Adrenal gland (tissue), 5 donors: ENCODE data around the gene KIF4A.

ENCODE experiments used
- CTCF ChIP-seq, 6 experiments: fragments of 450-650 bp in 4 of 6; fragments of 200-600 bp in 2 of 6; sonication (generic) in 1 of 6; IDR thresholded peaks; 1 replicate in 5 of 6; 2 replicates in 1 of 6; pipeline versions ENCODE4 v1.5.1 to v1.8.0; 2016 to 2021; ENCODE audit warnings: antibody characterized with exemption in 6 of 6, mild to moderate bottlenecking in 2 of 6, moderate library complexity in 1 of 6
- POLR2A ChIP-seq, 2 donors: fragments of 450-650 bp; IDR thresholded peaks; one replicate each; pipeline ENCODE4 v1.6.1; 2017; ENCODE audit warnings: antibody characterized with exemption in 2 of 2, mild to moderate bottlenecking in 2 of 2, moderate library complexity in 1 of 2
- donor health status: DM: no; HTN: no; CAD: no.

DNA sequence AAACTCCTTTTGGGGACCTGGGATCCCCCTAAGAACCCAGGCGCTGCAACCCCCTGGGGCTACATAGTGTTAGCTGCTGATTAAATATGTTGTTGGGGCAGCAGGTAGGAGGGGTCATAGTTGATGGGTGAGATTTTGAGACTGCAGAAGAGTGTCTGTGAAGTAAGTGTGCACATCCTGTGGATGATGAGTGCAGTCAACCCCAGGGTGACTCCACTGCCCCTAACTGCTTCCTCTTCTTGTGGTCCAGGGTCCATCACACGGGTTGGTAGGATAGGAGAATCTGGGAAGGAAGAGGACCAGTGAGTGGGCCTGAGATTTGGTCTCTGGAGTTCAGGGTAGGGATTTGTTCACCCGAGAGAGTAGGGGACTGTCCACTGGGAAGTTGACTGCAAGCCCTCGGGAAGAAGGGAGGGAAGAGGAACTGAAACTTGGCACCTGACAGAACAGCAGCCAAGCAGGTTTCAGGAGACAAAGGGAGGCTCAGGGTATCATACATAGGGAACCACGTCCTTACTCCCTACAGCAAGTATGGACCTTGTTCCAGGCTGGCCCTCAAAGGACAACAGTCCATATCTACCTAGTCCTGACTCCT is 163.2 kb downstream of the KIF4A start:
- TF ChIP-seq CTCF (IDR thresholded peaks at IDR 0.05) = no peak
- TF ChIP-seq POLR2A (IDR thresholded peaks at IDR 0.05) = no peak
